ENCODE measurements around the gene TTC21B.
"Not testable (repeated sequence)": the region's sequence is repeated elsewhere in the genome, so short reads cannot be mapped to it uniquely, and the experiment has no call there.

The TTC21B gene

GRCh38 chr2:165953655-165954606, at the start of gene TTC21B:
TSS of gene TTC21B (minus strand) at chr2:165953776. CDS start at chr2:165953705, 71 bp downstream.
- peak; percentile 98 for DNase-seq

DNA sequence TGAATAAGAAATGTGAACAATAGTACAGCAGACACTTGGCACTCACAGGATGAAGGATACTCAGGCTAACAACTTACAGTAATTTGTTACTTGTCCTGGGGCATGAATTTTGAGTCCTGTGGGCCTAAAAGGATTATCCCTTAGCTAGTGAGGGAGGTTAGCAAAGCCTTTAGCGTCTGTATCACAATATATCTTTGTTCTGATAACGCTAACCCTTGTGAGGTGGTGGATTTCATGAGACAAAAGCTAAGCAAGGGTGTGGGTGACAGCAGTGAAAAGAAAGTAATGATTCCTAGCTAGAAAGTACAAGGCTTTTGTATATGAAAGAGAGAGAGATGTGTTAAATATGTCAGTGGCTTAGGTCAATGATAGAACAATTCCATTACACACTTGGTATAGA, 46.8 kb upstream of the TTC21B start:
- DNase-seq: no peak

- no peak for DNase-seq
Observed at GRCh38 chr2:165990846-165991245, 37.3 kb upstream of the TTC21B start.

DNA sequence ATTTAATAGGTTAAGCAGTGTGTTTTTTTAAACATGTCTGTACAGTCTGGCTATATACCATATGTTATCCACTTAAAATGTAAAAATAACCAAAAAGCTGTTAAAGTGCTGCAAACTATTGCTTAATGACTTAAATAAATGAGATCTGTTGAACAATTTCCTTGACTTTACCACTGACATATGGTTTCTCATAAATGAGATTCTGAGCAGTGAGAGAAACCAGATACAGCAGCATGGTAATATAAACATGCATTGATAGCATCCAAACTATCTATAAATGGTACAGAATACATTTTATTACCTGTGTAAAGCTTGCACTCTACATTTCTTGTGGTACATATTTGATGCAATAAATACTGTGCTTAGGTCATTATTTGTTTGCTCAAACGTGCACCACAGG, 36.3 kb upstream of the TTC21B start:
- DNase-seq: no peak

GRCh38 chr2:165985120-165985519, 31.5 kb upstream of the TTC21B start:
- no peak for DNase-seq

GRCh38 chr2:165972161-165972560, 18.6 kb upstream of the TTC21B start:
- DNase-seq: not testable (repeated sequence)

DNA sequence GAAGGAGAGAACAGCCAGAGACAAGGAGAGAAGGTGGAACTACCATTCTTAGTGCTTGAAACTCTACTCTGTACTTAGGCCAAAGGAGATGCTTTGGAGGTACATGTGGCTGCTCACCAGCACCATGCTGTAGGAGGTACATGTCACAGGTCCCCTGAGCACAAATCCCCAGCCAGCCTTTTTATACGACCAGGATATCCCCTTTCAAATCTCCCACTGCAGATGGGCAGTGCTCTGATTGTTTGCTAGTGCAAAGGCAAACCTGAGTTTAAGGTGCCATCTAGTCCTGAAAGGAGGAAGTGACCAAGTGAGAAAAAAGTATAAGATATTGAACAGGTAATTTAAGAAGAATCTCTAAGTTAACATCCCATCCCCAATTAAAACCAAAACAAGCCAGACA, 17.1 kb upstream of the TTC21B start:
- DNase-seq: no peak

GRCh38 chr2:165969227-165969626, 15.7 kb upstream of the TTC21B start:
- no peak for DNase-seq

- DNase-seq: no peak
Observed at GRCh38 chr2:165967746-165968145, 14.2 kb upstream of the TTC21B start.

DNA sequence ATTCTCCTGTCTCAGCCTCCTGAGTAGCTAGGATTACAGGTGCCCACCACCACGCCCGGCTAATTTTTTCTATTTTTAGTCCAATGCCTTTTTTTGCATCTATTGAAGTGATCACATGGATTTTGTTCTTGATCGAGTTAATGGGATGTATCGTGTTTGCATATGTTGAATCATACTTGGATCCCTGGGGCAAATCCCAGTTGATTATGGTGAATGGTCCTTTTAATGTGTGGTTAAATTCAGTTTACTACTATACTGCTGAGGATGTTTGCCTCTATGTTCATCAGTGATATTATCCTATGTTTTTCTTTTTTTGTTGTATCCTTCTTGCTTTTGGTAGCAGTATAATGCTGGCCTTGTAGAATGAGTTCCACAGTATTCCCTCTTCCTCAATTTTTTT, 8.2 kb upstream of the TTC21B start:
- no peak for DNase-seq

GRCh38 chr2:165959371-165959770, 5.8 kb upstream of the TTC21B start:
- DNase-seq: no peak

DNA sequence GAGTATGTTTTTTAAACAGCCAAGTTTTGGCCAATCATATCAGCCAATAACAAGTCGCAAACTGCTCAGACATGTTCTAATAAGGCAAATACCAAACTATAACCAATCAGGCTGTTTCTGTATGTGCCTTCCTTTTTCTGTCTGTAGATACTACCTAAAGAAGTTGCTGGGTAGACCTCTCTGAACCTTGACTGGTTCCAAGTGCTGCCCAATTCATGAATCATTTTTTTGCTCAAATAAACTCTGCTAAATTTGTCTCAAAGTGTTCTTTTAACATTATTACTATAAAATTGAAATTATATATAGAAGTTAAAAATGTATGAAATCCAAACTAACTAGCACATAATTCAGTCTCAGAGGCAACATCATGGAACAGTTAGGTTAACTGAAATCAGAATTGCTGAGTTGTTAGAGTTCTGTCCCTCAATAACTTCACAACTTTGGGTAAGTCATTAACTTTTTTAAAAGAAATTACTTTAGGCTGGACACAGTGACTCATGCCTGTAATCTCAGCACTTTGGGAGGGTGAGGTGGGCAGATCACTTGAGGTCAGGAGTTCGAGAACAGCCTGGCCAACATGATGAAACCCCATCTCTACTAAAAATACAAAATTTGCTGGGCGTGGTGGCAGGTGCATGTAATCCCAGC, 4.9 kb upstream of the TTC21B start:
- DNase-seq: no peak

DNA sequence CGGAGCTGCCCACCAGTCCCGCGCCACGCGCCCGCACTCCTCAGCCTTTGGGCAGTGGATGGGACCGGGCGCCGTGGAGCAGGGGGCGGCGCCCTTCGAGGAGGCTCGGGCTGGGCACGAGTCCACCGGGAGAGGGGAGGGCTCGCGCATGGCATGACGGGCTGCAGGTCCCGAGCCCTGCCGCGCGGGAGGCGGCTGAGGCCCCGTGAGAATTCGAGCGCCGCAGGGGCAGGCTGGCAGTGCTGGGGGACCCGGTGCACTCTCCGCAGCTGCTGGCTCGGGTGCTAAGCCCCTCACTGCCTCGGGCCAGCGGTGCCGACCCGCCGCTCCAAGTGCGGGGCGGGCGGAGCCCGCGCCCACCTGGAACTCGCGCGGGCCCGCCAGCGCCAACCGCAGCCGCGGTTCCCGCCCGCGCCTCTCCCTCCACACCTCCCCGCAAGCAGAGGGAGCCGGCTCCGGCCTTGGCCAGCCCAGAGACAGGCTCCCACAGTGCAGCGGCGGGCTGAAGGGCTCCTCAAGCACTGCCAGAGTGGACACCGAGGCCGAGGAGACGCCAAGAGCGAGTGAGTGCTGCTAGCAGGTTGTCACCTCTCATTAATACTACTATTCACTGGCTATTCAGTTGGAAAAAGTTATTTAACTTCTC, 3.6 kb upstream of the TTC21B start:
- no peak for DNase-seq

- DNase-seq: peak; percentile 46
Observed at GRCh38 chr2:165953306-165953654, 296 bp downstream of the TTC21B start.

DNA sequence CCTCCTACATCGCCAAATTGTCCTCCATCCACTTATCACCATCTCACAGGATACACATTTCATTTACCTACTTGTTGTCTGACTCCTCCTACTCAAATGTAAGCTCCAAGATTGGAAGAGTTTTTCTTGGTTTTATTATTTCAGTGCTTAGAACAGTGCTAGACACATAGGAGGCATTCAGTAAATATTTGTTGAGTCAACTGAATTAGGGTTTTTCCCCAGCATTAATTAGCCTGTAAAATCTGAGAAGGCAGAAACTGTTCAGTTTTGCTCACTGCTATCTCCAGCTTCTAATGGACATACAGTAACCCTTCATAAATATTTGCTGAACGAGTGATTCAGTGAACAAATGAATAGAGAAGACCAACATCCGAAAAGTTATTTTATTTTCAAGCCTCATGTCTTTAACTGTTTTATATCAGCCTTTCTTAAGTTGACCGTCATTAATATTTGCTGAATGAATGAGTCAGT, 800 bp downstream of the TTC21B start:
- DNase-seq: peak; percentile 31

- no peak for DNase-seq
Observed at GRCh38 chr2:165952085-165952484, 1.5 kb downstream of the TTC21B start.

GRCh38 chr2:165950438-165950837, 3.1 kb downstream of the TTC21B start:
- DNase-seq: no peak

DNA sequence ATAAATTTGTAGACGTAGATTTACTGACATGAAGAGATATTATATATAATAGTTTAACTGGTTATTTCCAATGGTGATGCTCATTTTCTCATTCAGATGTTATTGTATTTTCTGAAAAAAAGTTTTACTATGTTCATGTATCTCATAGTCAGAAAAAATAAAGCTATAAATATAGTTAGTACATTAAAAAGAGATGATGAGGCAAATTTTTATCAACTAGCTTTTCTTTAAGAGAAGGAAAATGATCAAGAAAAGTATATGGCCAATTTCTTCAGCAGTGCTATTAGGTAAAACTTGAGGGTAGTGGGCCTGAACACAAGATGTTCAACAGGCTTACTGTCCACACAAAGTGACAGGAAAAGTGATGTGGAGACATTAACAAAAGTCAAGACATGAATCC, 11.7 kb downstream of the TTC21B start:
- DNase-seq: no peak

- DNase-seq: no peak
Observed at GRCh38 chr2:165938237-165938636, 15.3 kb downstream of the TTC21B start.

DNA sequence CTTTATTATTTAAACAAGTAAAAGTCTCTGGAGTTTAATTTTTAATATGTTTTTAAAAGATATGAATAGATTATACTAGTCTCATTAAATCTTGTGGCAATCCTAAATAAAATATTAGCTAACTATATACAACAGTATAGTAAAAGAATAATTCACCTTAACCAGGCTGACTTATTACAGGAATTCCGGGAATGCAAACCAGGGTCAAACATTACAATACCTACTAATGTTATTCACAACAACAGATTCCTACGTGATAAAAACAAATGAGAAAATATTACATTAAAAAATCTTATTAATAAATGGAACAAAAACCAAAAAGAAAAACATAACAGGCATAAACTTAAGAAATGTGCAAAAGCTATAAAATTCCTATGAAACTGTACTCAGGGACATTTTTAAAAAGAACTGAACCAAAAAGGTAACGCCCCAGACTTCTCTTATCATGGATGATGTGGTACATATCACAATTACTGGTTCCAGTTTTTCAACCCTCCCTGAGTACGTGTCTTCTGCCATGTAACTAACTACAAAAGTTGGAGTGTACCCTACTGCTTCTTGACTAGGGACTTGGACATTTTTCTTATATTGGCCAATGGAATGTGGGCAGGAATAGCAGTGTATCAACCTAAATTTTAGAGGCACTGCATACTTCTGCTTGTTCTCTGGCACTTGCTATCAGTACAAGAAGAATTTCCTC, 20.2 kb downstream of the TTC21B start:
- peak; percentile 57 for DNase-seq

DNA sequence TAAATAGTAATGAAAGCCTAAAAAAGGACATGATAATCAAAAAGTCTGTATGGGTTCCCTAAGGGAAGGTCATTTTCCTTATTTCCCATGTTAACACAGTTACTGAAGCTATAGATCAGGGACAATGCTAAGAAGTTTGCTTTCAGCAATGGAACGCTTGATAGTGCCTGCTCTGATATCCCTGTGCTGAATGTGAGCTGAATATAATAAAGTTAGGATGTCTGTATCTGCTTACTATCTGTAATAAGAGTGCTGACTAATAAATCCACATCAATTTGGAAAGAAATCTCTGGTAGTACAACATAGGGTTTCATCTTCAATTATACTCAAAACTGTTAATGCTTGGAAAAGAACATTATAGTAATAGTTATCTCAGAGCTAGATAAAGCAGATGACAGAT, 25.8 kb downstream of the TTC21B start:
- DNase-seq: no peak

- DNase-seq: no peak
Observed at GRCh38 chr2:165927353-165927752, 26.2 kb downstream of the TTC21B start.

GRCh38 chr2:165924946-165925345, 28.6 kb downstream of the TTC21B start:
- DNase-seq: no peak
